Mucosa of descending colon (tissue), 3 donors: ENCODE data around the gene HBG2. TPM values are rescaled to one million over a fixed set of nuclear protein-coding genes. Genes with fewer than 3 reads are reported as not detected.
"Not testable (repeated sequence)": the region's sequence is repeated elsewhere in the genome, so short reads cannot be mapped to it uniquely, and the experiment has no call there.

ENCODE experiments used
- ATAC-seq: fragments of 200-7000 bp; cut with Tn5 transposase; one replicate; pipeline ENCODE4 v1.9.1; 2020; ENCODE audit warnings: mild to moderate bottlenecking, moderate library complexity
- DNase-seq, 3 donors: peaks; one replicate each; pipeline ENCODE4 v3.0.0-alpha.2; 2020
- H3K36me3 ChIP-seq: fragments of 200-600 bp; one replicate; pipeline ENCODE4 v1.8.0; 2021; ENCODE audit warnings: low read depth, mild to moderate bottlenecking
- H3K4me1 ChIP-seq: fragments of 200-600 bp; one replicate; pipeline ENCODE4 v1.8.0; 2021; ENCODE audit warnings: low read depth, mild to moderate bottlenecking
- H3K4me3 ChIP-seq: fragments of 200-600 bp; one replicate; pipeline ENCODE4 v1.8.0; 2021; ENCODE audit warnings: mild to moderate bottlenecking
- H3K9me3 ChIP-seq: fragments of 200-600 bp; one replicate; pipeline ENCODE4 v1.8.0; 2021; ENCODE audit warnings: mild to moderate bottlenecking
- CTCF ChIP-seq: fragments of 200-600 bp; IDR thresholded peaks from one replicate; pipeline ENCODE4 v1.8.0; 2022; ENCODE audit warnings: antibody characterized with exemption, mild to moderate bottlenecking
- intact Hi-C, 2 donors: fragments of 100-400 bp; cut with DNase I in 1 of 2; cut with micrococcal nuclease in 1 of 2; formaldehyde crosslinking; loops; one replicate each; pipeline versions ENCODE4 v1.11.0 to v1.11.1; 2022; cut with DNase I, micrococcal nuclease
- total RNA-seq, 3 donors: library from RNA; stranded (reverse); fragmentation: NEBNext Ultra II Directional in 2 of 3; extraction: Animal tissue kit (Norgen Biotek cat#: 25700) in 2 of 3; gene quantifications; one replicate each; pipeline versions ENCODE4 v1.2.1 to v1.2.4, GENCODE V29; 2021 to 2023
- donor health status: DM: no; HTN: no; CAD: no; lungs with moderate emphysema.
- donor health status: DM: no; HTN: no; CAD: no.
- donor health status: DM: no; HTN: yes; CAD: no.

Gene HBG2
- total RNA-seq, 3 donors from 2014 or later = not detected

DNA sequence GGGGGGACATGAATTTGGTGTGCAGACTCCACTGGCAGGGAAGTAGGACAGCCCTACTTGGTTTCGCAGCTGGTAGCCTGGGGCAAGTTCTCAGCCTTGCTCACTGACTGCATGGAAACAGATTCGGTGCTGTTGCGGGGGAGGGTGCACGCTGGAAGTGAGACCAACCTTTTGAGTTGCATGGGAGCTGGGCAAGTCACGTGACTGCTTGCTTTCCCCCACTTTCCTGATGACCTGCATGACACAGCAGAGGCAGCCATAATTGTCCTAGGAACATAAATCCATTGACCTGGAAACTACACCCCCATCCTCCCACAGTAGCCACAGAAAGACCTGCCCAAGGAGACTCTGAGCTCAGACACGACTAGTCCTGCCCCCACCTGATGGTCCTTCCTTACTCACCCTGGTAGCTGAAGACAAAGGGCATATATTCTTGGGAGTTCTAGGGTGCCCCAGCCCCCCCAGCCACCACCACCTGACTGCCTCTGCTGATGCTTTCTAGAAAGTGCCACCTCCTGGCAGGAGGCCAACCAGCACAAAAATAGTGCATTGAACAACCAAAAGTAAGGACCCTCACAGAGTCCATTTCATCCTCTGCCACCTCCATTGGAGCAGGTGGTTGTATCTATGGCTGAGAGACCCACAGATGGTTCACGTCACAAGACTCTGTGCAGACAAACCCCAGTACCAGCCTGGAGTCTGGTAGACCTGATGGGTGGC, 4.1 kb upstream of the HBG2 start:
- intact Hi-C loops = no loop called here
- ATAC-seq (no peak), DNase-seq (no peak)
- no peak for TF ChIP-seq CTCF
- Histone ChIP-seq H3K36me3 (no peaks in the 10 kb centered on the region), H3K9me3 (no peaks in the 10 kb centered on the region), H3K4me1 (no peaks in the 10 kb centered on the region), H3K4me3 (no peak overlapping the region)

- Histone ChIP-seq H3K9me3 (no peaks in the 10 kb centered on the region), H3K4me1 (no peaks in the 10 kb centered on the region), H3K36me3 (no peaks in the 10 kb centered on the region), H3K4me3 (no peak overlapping the region)
- no peak for TF ChIP-seq CTCF
- intact Hi-C loops = no loop called here
- ATAC-seq (no peak), DNase-seq (no peak)
These were observed 2.7 kb upstream of the HBG2 start for GRCh38 chr11:5257296-5257695.

DNA sequence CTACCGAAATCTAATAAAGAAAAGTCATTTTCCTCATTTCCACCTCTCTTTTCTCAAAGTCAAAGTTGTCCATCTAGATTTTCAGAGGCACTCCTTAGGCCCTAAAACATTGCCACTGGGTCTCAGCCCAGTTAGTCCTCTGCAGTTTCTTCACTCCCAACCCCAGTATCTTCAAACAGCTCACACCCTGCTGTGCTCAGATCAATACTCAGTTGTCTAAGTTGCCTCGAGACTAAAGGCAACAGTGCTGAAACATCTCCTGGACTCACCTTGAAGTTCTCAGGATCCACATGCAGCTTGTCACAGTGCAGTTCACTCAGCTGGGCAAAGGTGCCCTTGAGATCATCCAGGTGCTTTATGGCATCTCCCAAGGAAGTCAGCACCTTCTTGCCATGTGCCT, 558 bp downstream of the HBG2 start:
- intact Hi-C loops, H3K9me3 ChIP-seq, ATAC-seq, DNase-seq, H3K36me3 ChIP-seq, H3K4me3 ChIP-seq, H3K4me1 ChIP-seq: not testable (repeated sequence)

DNA sequence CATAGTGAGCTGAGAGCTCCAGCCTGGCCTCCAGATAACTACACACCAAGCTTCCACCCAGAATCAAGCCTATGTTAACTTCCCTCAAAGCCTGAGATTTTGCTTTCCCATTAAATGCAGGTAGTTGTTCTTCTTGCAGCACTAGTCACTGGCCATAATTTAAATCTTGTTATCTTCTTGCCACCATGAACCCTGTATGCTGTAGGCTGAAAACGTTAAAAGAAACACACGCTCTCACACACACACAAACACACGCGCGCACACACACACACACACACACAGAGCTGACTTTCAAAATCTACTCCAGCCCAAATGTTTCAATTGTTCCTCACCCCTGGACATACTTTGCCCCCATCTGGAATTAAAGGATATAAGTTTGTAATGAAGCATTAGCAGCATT, 1.1 kb downstream of the HBG2 start:
- H3K4me1 ChIP-seq, H3K4me3 ChIP-seq, ATAC-seq, DNase-seq, H3K36me3 ChIP-seq, intact Hi-C loops, H3K9me3 ChIP-seq: not testable (repeated sequence)

- Histone ChIP-seq H3K9me3 (no peaks in the 10 kb centered on the region), H3K4me1 (no peaks in the 10 kb centered on the region), H3K36me3 (no peaks in the 10 kb centered on the region), H3K4me3 (no peak overlapping the region)
- intact Hi-C loops = no loop called here
- ATAC-seq (no peak), DNase-seq (no peak)
- TF ChIP-seq CTCF = no peak
These were observed 1.7 kb downstream of the HBG2 start for GRCh38 chr11:5252919-5253265.

DNA sequence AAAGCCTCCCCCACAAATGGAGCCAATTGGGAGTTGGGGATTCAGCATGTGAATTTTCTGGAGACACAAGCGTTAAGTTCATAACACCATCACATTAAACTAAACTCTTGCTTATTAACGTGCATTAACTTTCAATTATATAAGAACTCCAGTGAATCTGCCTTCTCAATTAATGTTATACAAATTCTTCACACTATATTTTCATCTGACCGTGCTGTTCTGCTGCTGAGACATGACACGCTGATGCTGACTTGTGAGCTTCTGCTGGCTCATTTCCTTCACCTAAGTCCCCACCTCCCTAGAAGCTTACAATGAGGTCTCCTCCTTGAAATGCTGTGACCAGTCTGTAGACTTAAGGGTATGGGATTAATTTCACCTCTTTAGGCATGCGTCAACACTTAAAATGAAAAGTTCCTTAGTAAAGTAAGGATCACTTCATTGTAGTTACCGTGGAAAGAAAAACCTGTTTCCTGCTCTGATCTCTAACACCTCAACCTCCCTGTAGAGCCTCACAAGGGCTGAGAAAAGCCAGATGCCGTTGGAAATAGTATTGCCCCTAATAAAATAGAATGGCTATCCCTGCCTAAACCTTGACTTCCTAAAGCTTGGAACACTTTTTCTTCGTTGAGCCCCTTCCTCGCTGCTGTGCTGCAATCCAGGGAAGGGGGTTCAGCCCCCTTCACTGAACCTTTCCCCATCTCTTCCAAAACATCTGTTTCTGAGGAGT, 2.2 kb downstream of the HBG2 start:
- no peaks in the 10 kb centered on the region for H3K4me1 ChIP-seq
- H3K36me3 ChIP-seq = no peaks in the 10 kb centered on the region
- intact Hi-C loops = no loop called here
- no peak overlapping the region for H3K4me3 ChIP-seq
- DNase-seq = no peak
- H3K9me3 ChIP-seq = no peaks in the 10 kb centered on the region
- TF ChIP-seq CTCF = no peak
- ATAC-seq = no peak
